Measurements from ENCODE around the gene RNU1-2.

The RNU1-2 gene

DNA sequence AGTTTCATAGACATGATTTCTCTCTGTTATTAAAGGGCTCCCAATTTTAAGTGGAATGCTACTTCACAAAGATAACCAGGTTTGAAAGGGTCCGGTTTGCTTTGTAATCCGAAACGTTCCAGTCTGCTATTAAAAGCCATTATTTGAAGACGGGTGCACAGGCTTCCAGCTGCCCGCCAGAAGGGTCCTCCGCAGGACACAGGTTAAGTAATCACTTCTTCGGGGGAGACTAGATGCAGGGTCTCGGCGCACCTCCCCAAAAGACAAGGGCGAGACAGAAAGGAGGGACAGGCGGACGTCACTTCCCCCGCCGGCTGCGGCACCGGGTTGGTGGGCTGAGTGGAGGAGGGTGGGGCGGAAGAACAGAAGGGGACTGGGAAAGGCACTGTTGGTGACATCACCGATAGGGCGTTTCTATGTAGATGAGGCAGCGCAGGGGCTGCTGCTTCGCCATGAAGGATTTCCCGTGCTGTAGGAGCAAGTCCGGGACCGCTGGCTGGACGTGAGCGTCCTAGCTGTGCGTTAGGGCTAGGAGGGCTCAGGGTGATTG is 8.9 kb downstream of the RNU1-2 start:
- H3K4me3 ChIP-seq (ENCODE audit: control insufficient read depth in 1 of 7, extremely low read depth in 1 of 7, insufficient read depth in 4 of 7, low read depth in 2 of 7, low read length in 6 of 7) = peak overlapping the region; percentile 28 to 86 (median 76)
- H3K9me3 ChIP-seq (ENCODE audit: control extremely low read depth in 1 of 5, control insufficient read depth in 4 of 5, insufficient read depth in 2 of 5, low read depth in 1 of 5, low read length in 4 of 5) = peaks cover 0 to 3% (median 0%) of the 10 kb centered on the region in 5 experiments
- no peaks in the 10 kb centered on the region for H3K36me3 ChIP-seq (ENCODE audit: control insufficient read depth in 4 of 4, insufficient read depth in 4 of 4, low read length in 3 of 4)
- peak; percentile 98 to 100 (median 99) for DNase-seq
- WGBS (ENCODE audit: insufficient coverage) = 0% methylated on average over 27 of the region's 27 CpGs
- ChIA-PET POLR2A (interaction anchor here (0.6 to 2.7 kb wide), 6 partner anchors 9 to 391 kb away, joined by 3 to 30 read pairs (median 4); partner anchors contain the start of gene RNU1-2), CTCF (interaction anchor here (1.1 kb wide), 1 partner anchor 43 kb away, joined by 3 read pairs; no protein-coding TSS in a partner anchor)
- peak overlapping the region; percentile 100 for H3K27ac ChIP-seq (ENCODE audit: insufficient read depth in 1 of 2, low read depth in 1 of 2, low read length in 2 of 2, poor library complexity in 1 of 2, severe bottlenecking in 2 of 2)
- H3K4me1 ChIP-seq (ENCODE audit: control extremely low read depth in 1 of 4, control insufficient read depth in 4 of 4, insufficient read depth in 4 of 4, low read length in 3 of 4) = peaks cover 19 to 56% (median 38%) of the 10 kb centered on the region in 4 experiments
- H3K27me3 ChIP-seq (replicated peaks in 2 of 5; ENCODE audit: control insufficient read depth in 4 of 5, insufficient read depth in 5 of 5, low read length in 4 of 5) = no peaks in the 10 kb centered on the region

DNA sequence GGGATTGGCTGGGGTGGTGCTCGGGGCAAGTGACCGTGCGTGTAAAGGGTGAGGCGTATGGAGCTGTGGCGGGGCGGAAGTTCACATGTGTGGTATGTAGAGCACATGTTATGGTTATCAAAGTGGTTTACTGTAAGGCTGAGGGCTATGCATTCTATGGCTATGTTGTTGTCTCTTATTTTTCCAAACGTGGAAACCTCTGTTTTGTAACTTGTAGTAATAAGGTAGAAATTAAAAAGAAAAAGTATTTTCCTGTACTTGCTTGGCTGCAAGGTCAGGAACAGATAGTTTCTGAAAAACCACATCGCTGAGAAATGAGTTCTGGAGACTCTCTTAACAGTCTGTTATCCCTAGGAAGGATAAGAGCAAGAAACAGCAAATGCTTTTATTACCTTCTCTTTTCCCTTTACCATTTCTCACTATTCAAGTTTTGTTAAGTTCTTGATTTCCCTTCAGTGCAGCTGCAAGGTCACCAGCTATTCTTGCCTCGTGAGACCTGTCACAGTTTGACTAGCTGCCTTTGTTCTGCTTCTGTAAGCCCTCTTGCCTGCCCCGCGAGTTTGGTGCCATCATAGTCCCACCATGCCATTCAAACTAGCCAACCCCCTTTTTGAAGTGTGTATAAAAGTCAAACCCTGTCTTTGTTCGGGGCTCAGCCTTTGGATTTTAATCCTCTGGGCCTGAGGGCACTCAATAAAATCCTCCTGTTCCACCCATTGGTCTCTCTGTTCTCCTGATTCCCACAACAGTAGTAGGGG is 9.5 kb downstream of the RNU1-2 start:
- POLR2A ChIA-PET = interaction anchor here (0.5 to 2.7 kb wide), 7 partner anchors 9 to 392 kb away, joined by 3 to 30 read pairs (median 3); partner anchors contain the start of gene RNU1-2
- Histone ChIP-seq H3K36me3 (ENCODE audit: control insufficient read depth in 4 of 4, insufficient read depth in 4 of 4, low read length in 3 of 4) (no peaks in the 10 kb centered on the region), H3K4me3 (ENCODE audit: control insufficient read depth in 1 of 7, extremely low read depth in 1 of 7, insufficient read depth in 4 of 7, low read depth in 2 of 7, low read length in 6 of 7) (peak overlapping the region; percentile 28 to 86 (median 76)), H3K9me3 (ENCODE audit: control extremely low read depth in 1 of 5, control insufficient read depth in 4 of 5, insufficient read depth in 2 of 5, low read depth in 1 of 5, low read length in 4 of 5) (peaks cover 0 to 3% (median 0%) of the 10 kb centered on the region in 5 experiments), H3K4me1 (ENCODE audit: control extremely low read depth in 1 of 4, control insufficient read depth in 4 of 4, insufficient read depth in 4 of 4, low read length in 3 of 4) (peaks cover 19 to 56% (median 39%) of the 10 kb centered on the region in 4 experiments), H3K27me3 (replicated peaks in 2 of 5; ENCODE audit: control insufficient read depth in 4 of 5, insufficient read depth in 5 of 5, low read length in 4 of 5) (no peaks in the 10 kb centered on the region), H3K27ac (ENCODE audit: insufficient read depth in 1 of 2, low read depth in 1 of 2, low read length in 2 of 2, poor library complexity in 1 of 2, severe bottlenecking in 2 of 2) (peak overlapping the region; percentile 100)
- 8% methylated on average over 12 of the region's 12 CpGs for WGBS (ENCODE audit: insufficient coverage)
- DNase-seq = peak; percentile 83 to 94 (median 89)
- CTCF ChIA-PET = interaction anchor here (0.7 to 1.1 kb wide), 2 partner anchors 43 to 46 kb away, joined by 3 read pairs; no protein-coding TSS in a partner anchor

GRCh38 chr1:16905868-16906702 is 10.3 kb downstream of the RNU1-2 start:
- peak overlapping the region in 1 of 7 experiments; percentile 19 for H3K4me3 ChIP-seq (ENCODE audit: control insufficient read depth in 1 of 7, extremely low read depth in 1 of 7, insufficient read depth in 4 of 7, low read depth in 2 of 7, low read length in 6 of 7)
- WGBS (ENCODE audit: insufficient coverage) = 91% methylated on average over 10 of the region's 11 CpGs
- peaks cover 19 to 50% (median 37%) of the 10 kb centered on the region in 4 experiments for H3K4me1 ChIP-seq (ENCODE audit: control extremely low read depth in 1 of 4, control insufficient read depth in 4 of 4, insufficient read depth in 4 of 4, low read length in 3 of 4)
- H3K27me3 ChIP-seq (replicated peaks in 2 of 5; ENCODE audit: control insufficient read depth in 4 of 5, insufficient read depth in 5 of 5, low read length in 4 of 5) = no peaks in the 10 kb centered on the region
- DNase-seq = no peak
- POLR2A ChIA-PET = interaction anchor here (1.5 to 2.7 kb wide), 2 partner anchors 10 to 108 kb away, joined by 7 to 30 read pairs; partner anchors contain the start of gene RNU1-2
- H3K36me3 ChIP-seq (ENCODE audit: control insufficient read depth in 4 of 4, insufficient read depth in 4 of 4, low read length in 3 of 4) = no peaks in the 10 kb centered on the region
- peaks cover 0 to 3% (median 0%) of the 10 kb centered on the region in 5 experiments for H3K9me3 ChIP-seq (ENCODE audit: control extremely low read depth in 1 of 5, control insufficient read depth in 4 of 5, insufficient read depth in 2 of 5, low read depth in 1 of 5, low read length in 4 of 5)
- H3K27ac ChIP-seq (ENCODE audit: insufficient read depth in 1 of 2, low read depth in 1 of 2, low read length in 2 of 2, poor library complexity in 1 of 2, severe bottlenecking in 2 of 2) = peak overlapping the region in 1 of 2 experiments; percentile 100
- CTCF ChIA-PET = interaction anchor here (0.7 kb wide), 1 partner anchor 45 kb away, joined by 3 read pairs; no protein-coding TSS in a partner anchor

GRCh38 chr1:16906873-16907272 is 11.1 kb downstream of the RNU1-2 start:
- Histone ChIP-seq H3K9me3 (ENCODE audit: control extremely low read depth in 1 of 5, control insufficient read depth in 4 of 5, insufficient read depth in 2 of 5, low read depth in 1 of 5, low read length in 4 of 5) (peaks cover 0 to 3% (median 0%) of the 10 kb centered on the region in 5 experiments), H3K4me1 (ENCODE audit: control extremely low read depth in 1 of 4, control insufficient read depth in 4 of 4, insufficient read depth in 4 of 4, low read length in 3 of 4) (peaks cover 16 to 42% (median 32%) of the 10 kb centered on the region in 4 experiments), H3K27me3 (replicated peaks in 2 of 5; ENCODE audit: control insufficient read depth in 4 of 5, insufficient read depth in 5 of 5, low read length in 4 of 5) (no peaks in the 10 kb centered on the region), H3K4me3 (ENCODE audit: control insufficient read depth in 1 of 7, extremely low read depth in 1 of 7, insufficient read depth in 4 of 7, low read depth in 2 of 7, low read length in 6 of 7) (no peak overlapping the region), H3K36me3 (ENCODE audit: control insufficient read depth in 4 of 4, insufficient read depth in 4 of 4, low read length in 3 of 4) (no peaks in the 10 kb centered on the region), H3K27ac (ENCODE audit: insufficient read depth in 1 of 2, low read depth in 1 of 2, low read length in 2 of 2, poor library complexity in 1 of 2, severe bottlenecking in 2 of 2) (no peak overlapping the region)
- POLR2A ChIA-PET = no interaction called here
- 93% methylated on average over 3 of the region's 4 CpGs for WGBS (ENCODE audit: insufficient coverage)
- CTCF ChIA-PET = no interaction called here
- no peak for DNase-seq

- POLR2A ChIA-PET = no interaction called here
- H3K27ac ChIP-seq (ENCODE audit: insufficient read depth in 1 of 2, low read depth in 1 of 2, low read length in 2 of 2, poor library complexity in 1 of 2, severe bottlenecking in 2 of 2) = no peak overlapping the region
- no peak for DNase-seq
- 93% methylated on average over 15 of the region's 15 CpGs for WGBS (ENCODE audit: insufficient coverage)
- CTCF ChIA-PET = no interaction called here
- no peaks in the 10 kb centered on the region for H3K27me3 ChIP-seq (replicated peaks in 2 of 5; ENCODE audit: control insufficient read depth in 4 of 5, insufficient read depth in 5 of 5, low read length in 4 of 5)
- H3K4me3 ChIP-seq (ENCODE audit: control insufficient read depth in 1 of 7, extremely low read depth in 1 of 7, insufficient read depth in 4 of 7, low read depth in 2 of 7, low read length in 6 of 7) = no peak overlapping the region
- no peaks in the 10 kb centered on the region for H3K36me3 ChIP-seq (ENCODE audit: control insufficient read depth in 4 of 4, insufficient read depth in 4 of 4, low read length in 3 of 4)
- H3K9me3 ChIP-seq (ENCODE audit: control extremely low read depth in 1 of 5, control insufficient read depth in 4 of 5, insufficient read depth in 2 of 5, low read depth in 1 of 5, low read length in 4 of 5) = peaks cover 0 to 3% (median 0%) of the 10 kb centered on the region in 5 experiments
- peaks cover 16 to 50% (median 41%) of the 10 kb centered on the region in 4 experiments for H3K4me1 ChIP-seq (ENCODE audit: control extremely low read depth in 1 of 4, control insufficient read depth in 4 of 4, insufficient read depth in 4 of 4, low read length in 3 of 4)
Measured at GRCh38 chr1:16907870-16908758, 12.3 kb downstream of the RNU1-2 start.

Measured in common myeloid progenitor, CD34-positive (primary cell).